ENCODE measurements around the gene GATA2.

Gene GATA2

DNA sequence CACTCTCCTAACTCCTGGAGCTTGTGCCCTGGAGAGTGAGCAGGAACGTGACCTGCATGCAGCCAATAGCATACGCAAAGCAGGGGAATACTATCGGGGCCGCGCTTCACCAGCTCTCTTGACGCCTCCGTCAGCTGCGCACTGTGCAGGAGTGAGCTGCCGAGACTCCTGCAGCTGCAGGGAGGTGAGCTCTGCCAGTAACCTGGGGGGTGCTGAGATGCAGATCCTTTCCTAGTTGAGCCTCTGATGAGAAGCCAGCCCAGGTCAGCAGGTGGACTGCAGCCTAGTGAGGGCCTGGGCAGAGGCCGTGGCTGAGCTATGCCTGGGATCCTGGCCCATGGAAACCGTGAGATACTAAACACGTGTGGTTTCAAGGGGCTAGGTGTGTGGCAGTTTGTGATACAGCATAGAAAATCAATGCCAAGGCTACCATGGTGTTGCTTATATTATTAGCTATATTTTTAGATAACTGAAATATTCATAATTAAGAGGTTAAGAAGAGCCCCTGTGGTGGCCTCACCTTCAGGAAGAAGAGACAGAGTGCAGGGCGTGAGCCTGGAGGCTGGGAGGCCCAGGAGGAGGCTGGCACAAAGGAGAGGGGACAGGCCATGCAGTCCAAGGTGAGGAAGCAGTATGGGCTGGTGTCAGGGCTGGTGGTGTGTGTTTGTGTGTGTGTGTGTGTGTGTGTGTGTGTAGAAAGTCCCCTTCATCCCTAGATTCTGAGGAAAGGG, 20.4 kb downstream of the GATA2 start:
- DNase-seq = no peak

- DNase-seq = no peak
Observed at GRCh38 chr3:128471720-128472119, 21.3 kb downstream of the GATA2 start.

DNA sequence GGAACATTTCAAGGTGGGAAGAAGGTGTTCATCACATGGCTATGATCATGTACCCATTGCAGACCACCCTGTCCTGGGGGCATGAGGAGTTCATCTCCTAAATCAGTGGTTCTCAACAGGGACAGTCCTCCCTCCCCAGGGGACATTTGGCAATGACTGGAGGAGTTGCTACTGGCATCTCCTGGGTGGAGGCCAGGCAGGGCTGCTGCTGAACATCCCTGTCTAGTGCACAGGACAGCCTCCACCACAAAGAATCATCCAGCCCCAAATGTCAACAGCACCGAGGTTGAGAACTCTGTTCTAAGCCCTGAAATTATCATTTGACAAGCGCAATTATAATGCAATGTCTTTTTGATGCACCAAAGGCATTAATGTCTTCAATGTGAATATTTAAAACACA, 21.9 kb downstream of the GATA2 start:
- no peak for DNase-seq

DNA sequence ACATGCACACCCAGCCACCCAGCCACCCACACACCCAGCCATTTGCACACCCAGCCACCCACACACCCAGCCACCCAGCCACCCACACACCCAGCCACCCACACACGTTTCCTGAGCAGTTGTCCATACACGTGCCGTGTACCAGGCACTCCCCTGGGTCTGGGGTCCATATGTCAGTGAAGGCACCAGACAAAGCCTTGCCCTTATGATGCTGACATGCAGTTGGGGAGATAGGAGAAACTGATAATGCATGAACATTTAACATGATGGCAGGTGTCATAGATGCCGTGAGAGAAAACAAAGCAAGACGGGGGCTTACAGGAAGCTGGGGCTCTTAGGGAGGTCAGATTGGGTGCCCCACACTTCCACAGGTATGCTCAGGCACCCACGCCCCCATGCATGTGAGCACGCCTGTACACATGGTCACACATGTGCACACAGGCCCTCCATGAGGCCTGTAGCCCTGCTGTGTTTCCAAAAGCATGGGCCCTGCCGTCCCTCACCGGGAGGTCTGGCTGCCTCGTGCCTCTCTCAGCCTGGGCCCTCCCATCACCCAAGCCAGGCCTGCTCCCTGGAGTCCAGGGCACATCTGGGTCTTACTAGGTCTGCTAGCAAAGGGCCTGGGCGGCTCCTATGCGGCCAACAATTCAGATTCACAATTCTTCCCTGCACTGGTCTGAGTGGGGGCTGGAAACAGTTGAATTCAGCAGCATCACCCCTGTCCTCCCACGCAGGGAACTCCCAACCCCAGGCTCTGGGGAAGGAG, 22.7 kb downstream of the GATA2 start:
- no peak for DNase-seq

DNA sequence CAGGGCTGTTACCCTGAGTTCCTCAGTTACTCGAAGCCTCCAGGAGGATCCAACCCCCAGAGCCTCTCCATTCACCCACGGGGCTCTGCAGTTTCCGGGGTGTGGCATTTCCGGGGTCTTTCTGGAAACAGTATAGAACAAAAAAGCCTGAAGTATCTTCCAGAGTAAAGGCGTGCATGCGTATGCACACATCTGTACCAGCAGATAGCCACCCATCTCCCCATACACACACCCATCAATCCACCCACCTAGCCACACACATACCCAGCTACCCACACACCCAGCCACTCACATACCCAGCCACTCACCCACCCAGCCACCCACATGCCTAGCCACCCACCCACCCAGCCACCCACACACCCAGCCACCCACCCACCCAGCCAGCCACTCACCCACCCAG, 23.4 kb downstream of the GATA2 start:
- DNase-seq = no peak

- no peak for DNase-seq
Observed at GRCh38 chr3:128468791-128469527, 24.0 kb downstream of the GATA2 start.

GRCh38 chr3:128468285-128468790, 24.7 kb downstream of the GATA2 start:
- DNase-seq = no peak

- no peak for DNase-seq
Observed at GRCh38 chr3:128466840-128467541, 26.0 kb downstream of the GATA2 start, which contains the start of gene DNAJB8. DNAJB8 (minus strand) TSS chr3:128466890; CDS start chr3:128463245, 3,645 bp downstream.

DNA sequence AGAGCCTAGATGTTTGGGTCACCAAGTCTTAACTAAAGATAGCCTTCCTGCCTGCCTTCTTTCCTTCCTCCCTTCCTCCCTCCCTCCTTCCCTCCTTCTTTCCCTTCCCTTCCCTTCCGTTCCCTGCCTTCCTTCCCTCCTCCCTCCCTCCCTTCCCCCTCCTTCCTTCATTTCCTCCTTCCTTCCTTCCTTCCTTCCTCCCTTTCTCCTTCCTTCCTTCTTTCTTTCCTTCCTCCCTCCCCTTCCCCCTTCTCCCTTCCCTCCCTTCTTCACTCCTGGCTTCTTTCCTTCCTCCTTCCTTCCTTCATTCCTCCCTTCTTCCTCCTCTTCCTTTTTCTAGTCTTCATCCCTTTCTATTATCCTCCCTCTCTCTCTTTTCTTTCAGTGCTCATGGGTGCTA, 28.3 kb downstream of the GATA2 start:
- no peak for DNase-seq

DNA sequence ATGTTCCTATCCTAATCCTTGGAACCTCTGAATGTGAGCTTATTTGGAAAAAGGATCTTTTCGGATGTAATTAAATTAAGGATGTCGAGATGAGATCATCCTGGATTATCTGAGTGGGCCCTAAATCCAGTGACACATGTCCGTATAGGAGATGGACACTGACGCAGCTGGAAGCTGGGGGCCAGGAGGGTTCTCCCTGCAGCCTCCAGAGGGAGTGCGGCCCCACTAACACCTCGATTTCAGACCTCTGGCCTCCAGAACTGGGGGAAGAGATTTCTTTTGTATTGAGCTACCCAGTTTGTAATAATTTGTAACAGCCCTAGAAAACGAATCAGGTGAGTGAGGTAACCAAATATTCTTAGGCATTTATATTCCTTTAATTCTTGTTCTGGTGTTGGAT, 28.8 kb downstream of the GATA2 start:
- DNase-seq = no peak

DNA sequence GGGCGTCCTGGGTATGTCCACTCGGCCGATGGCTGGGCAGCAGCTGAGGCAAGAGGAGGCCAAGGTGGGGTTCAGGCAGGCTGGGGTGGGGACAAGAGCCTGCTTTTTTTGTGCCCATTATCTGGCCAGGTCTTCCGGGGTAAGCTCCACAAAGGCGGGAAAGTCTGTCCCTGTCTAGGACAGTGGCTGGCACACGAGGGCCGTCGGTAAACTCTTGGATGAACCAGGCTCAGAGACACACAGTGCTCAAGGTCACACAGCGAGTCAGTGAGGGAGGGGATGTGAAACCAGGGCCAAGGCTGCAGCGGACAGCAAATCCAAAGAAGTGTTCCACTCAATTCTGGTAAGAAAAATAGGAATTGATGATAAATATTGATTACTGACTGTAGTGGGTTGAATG, 29.2 kb downstream of the GATA2 start:
- DNase-seq = no peak

DNA sequence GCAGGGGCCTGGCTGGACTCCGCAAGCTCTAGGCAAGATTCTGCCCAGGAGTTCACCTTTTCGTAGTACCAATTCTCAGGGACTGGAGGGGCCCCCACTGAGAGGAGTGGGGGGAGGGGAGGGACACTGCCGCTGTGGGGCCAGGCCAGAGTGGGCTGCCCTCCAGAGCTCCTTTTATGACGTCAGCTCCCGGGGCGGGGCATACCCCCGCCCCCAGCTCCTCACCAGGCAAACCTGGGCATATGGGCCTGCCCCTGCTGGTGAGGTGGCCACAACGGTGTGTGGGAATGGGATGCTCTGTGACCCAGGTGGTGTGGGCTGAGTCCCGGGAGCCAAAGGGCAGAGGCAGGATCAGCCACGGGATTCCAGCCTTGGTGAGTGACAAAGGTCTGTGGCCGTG, 29.6 kb downstream of the GATA2 start:
- DNase-seq = no peak

DNA sequence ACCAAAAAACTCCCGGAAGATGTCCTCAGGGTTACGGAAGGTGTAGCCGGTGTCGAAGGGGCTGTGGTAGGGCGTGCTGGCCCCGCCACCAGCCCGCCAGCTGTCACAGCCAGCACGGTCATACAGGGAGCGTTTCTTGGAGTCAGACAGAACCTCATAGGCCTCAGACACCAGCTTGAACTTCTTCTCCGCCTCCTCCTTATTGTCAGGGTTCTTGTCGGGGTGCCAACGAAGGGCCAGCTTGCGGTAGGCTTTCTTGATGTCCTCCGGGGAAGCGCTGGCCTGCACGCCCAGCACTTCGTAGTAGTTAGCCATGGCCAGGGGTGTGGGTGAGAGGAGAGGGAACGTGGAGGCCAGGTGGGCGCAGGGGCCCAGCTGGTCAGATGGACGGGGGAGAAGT, 30.1 kb downstream of the GATA2 start:
- DNase-seq = no peak

GRCh38 chr3:128462341-128462910, 30.6 kb downstream of the GATA2 start:
- no peak for DNase-seq

DNA sequence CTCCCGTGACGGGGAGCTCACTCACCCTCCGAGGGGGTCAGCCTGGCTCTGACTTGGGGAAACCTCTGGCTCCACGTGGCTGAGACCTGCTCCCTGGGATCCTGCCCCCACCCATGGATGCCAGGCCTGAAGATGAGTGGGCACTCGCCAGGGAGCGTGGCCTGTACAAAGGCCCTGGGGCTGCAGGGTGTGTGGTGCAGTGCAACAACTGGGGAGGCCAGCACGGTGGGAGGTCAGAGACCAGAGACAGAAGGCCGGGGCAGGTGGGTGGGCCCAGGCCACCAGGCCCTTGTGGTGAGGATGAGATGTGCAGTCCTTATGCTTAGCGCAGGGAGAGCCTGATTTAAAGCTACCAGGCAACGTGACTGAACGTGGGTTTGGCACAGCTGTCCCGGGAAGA, 31.3 kb downstream of the GATA2 start:
- no peak for DNase-seq

- no peak for DNase-seq
Observed at GRCh38 chr3:128459461-128459820, 33.6 kb downstream of the GATA2 start.

GRCh38 chr3:128458746-128459460, 34.1 kb downstream of the GATA2 start:
- no peak for DNase-seq

DNA sequence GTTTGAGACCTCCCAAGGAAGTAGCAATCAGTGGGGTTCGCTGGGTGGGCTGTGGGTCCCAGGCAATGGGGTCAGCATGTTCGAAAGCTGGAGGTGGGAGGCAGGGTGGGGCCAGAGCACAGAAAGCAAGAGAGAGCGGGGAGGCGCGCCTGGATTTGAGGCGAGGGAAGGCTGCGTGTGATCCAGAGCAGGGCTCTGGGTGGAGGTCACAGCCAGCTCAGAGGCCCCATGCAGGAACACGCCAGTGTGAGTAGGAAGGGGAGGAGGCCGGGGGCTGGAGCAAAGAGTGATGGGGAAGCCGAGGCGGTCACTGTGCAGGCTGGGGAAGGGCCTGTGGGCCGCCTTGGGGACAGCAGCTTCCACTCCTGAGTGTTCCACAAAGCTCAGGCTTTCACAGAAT, 35.1 kb downstream of the GATA2 start:
- DNase-seq = no peak

GRCh38 chr3:128456776-128457715, 36.0 kb downstream of the GATA2 start:
- DNase-seq = peak; percentile 31 to 57

Measured in NCI-H526 (cell line).